Measurements from ENCODE around the gene HORMAD2.

Gene HORMAD2

DNA sequence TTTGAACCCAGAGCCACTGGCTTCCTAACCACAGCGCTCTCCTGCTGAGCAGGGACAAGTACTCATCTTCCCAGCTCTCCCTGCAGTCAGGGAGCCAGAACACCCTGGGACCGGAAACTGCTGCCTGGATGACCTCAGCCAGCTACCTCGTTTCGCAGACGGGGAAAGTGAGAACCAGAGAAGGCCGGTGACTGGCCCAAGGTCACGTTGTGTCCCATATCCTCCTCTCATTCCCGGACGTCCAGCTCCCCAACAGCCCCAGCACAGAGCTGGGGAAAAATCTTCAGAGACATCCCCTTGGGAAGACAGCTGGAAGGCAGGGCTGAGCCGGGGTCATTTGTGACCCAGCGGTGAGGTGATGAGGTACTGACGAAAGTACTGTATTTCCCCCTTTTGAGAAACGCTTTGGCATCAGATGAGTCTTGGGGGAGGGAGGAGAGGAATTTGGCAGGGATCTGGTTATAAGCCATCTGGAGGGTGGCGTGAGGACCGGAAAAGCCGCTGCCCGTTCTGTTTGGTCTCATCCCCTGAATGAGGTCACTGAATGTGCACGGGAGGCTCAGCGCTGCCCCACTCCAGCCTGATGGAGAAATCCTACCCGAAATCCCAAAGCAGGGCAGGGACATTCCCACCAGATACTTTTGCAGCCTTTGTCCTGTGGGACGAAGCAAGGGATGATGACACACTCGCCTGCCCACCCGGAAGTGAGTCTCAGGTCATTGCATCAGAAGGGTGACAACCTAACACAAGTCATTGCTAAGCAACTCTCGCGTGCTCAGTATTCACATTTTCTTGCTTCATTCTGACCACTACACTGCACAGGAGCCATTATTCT is 125.2 kb downstream of the HORMAD2 start:
- no peak overlapping the region for H3K4me3 ChIP-seq (ENCODE audit: low read depth, low read length)
- TF ChIP-seq MYC (IDR thresholded peaks at IDR 0.05; ENCODE audit: low read depth, low read length) (no peak), POLR2A (IDR thresholded peaks at IDR 0.05; ENCODE audit: extremely low read depth, insufficient read length) (no peak)
- TF ChIP-seq, protein P1, sequence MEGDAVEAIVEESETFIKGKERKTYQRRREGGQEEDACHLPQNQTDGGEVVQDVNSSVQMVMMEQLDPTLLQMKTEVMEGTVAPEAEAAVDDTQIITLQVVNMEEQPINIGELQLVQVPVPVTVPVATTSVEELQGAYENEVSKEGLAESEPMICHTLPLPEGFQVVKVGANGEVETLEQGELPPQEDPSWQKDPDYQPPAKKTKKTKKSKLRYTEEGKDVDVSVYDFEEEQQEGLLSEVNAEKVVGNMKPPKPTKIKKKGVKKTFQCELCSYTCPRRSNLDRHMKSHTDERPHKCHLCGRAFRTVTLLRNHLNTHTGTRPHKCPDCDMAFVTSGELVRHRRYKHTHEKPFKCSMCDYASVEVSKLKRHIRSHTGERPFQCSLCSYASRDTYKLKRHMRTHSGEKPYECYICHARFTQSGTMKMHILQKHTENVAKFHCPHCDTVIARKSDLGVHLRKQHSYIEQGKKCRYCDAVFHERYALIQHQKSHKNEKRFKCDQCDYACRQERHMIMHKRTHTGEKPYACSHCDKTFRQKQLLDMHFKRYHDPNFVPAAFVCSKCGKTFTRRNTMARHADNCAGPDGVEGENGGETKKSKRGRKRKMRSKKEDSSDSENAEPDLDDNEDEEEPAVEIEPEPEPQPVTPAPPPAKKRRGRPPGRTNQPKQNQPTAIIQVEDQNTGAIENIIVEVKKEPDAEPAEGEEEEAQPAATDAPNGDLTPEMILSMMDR (IDR thresholded peaks at IDR 0.05; ENCODE audit: low read depth, low read length), result no peak
- TF ChIP-seq, protein P2, sequence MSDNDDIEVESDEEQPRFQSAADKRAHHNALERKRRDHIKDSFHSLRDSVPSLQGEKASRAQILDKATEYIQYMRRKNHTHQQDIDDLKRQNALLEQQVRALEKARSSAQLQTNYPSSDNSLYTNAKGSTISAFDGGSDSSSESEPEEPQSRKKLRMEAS (IDR thresholded peaks at IDR 0.05; ENCODE audit: low read depth, low read length), result no peak
- DNase-seq (ENCODE audit: low read depth), result peak; percentile 82

DNA sequence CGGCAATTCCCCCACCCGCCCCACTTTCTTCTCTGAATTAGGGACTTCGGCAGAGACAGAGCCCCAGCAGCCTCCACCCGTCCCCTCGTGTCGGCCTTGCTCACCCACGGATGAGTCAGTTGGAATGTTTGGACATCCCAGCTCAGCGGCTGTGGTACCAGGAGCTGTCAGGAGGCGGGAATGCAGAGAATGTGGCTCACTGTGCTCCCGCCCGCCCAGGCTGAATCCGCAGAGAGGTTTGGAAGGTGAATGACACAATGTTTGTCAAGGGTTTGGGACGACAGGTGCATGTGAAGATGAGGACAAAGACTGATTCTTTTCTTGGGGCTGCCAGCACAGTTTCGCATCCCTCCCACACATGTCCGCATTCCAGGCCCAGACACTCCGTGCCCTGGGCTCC is 126.7 kb downstream of the HORMAD2 start:
- no peak overlapping the region for H3K4me3 ChIP-seq (ENCODE audit: low read depth, low read length)
- TF ChIP-seq MYC (IDR thresholded peaks at IDR 0.05; ENCODE audit: low read depth, low read length) (no peak), POLR2A (IDR thresholded peaks at IDR 0.05; ENCODE audit: extremely low read depth, insufficient read length) (no peak)
- TF ChIP-seq, protein P2 (IDR thresholded peaks at IDR 0.05; ENCODE audit: low read depth, low read length), result no peak
- TF ChIP-seq, protein P1 (IDR thresholded peaks at IDR 0.05; ENCODE audit: low read depth, low read length), result no peak
- no peak for DNase-seq (ENCODE audit: low read depth)

DNA sequence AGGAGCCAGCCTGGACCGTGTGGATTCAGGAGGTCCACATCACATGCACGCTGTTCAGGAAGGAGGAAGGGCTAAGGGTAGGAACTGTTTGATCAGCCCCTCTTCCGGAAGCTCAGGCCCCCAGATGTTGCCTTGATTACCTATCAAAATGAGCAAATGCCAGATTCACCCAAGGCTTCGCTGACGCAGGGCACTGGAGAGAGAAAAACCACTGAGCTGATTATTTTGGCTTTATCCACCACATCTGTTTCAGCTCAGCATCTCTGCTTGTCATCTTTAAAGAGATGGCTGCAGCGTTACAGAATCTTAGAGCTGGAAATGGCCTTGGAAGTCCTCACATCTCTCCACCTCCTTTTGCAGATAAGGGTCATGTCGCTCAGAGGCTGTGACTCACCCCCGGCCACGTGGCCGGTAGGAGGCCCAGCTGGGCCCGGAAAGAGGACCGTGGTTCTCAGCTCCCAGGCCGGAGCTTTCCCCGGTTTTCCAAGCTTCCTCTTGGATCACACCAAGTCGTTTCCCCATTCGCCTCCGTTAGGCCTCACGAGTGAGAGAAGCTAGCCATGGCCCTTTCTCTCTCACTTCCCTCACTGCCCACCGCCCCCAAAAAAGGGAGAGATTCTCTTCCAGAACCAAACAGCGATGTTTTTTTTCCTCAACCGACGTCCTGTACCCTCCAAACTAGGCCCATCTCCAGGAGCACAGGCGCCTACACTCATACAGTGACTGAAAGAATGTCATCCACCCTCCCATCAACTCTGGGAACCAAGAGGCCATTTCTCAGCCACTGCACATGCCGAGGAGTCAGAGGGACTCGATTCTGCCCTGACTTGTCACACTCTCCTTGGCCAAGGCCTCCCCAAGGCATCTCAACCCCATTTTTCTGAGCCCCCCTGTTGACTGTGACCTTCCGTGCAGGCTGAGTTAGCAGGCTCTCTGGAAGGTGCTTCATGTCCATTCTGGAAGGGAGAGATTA is 128.7 kb downstream of the HORMAD2 start:
- DNase-seq (ENCODE audit: low read depth), result no peak
- H3K4me3 ChIP-seq (ENCODE audit: low read depth, low read length), result no peak overlapping the region
- TF ChIP-seq, protein P2 (IDR thresholded peaks at IDR 0.05; ENCODE audit: low read depth, low read length), result no peak
- TF ChIP-seq, protein P1 (IDR thresholded peaks at IDR 0.05; ENCODE audit: low read depth, low read length), result no peak
- no peak for TF ChIP-seq MYC (IDR thresholded peaks at IDR 0.05; ENCODE audit: low read depth, low read length)
- TF ChIP-seq POLR2A (IDR thresholded peaks at IDR 0.05; ENCODE audit: extremely low read depth, insufficient read length), result no peak

DNA sequence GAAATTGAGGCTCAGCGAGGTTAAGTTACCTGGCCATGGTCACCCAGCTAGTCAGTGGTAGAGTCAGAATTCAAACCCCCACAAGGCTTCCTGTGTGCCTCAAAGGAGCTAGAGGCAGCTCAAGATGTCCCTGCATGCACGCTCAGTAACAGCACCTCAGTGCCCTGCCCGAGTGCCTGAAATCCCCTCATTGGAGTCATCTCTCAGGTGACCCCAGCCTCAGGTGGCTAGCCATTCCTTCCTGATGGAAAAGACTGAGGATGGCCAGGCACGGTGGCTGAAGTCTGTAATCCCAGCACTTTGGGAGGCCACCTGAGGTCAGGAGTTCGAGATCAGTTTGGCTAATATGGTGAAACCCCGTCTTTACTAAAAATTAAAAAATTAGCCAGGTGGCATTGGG is 129.4 kb downstream of the HORMAD2 start:
- no peak overlapping the region for H3K4me3 ChIP-seq (ENCODE audit: low read depth, low read length)
- TF ChIP-seq, protein P2 (IDR thresholded peaks at IDR 0.05; ENCODE audit: low read depth, low read length), result no peak
- TF ChIP-seq POLR2A (IDR thresholded peaks at IDR 0.05; ENCODE audit: extremely low read depth, insufficient read length) (no peak), MYC (IDR thresholded peaks at IDR 0.05; ENCODE audit: low read depth, low read length) (no peak)
- TF ChIP-seq, protein P1 (IDR thresholded peaks at IDR 0.05; ENCODE audit: low read depth, low read length), result no peak
- no peak for DNase-seq (ENCODE audit: low read depth)

DNA sequence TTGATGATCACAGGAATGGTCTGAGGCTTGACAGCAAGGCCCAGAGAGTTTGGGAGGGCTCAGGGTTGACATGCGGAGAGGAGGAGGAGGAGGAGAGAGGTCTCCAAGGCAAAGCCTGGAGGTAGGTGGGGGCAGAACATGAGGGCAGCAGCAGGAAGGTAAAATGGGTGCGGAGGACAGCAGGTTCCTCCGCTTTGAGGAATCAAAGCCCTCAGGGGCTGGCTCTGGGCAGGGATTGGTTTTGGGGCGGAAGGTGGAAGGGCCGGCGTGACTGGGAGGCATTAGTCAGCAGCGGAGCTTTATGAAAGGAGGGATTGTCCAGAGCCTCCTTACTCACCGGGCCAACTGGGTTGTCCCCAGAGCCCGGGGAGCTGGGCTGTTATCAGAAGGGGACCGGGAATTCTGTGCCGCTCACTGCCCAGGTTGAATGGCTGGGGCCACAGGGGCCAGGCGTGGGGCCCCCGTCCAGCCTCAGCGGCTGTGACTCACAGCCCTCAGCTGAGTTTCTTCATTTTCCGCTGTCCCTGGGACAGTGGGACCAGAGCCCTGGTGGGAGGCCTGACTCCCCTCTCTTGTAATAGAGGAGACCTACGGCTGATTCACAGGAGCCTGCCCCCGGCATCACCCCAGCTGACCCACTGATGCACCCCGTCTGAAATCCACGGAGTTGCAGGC is 130.1 kb downstream of the HORMAD2 start:
- TF ChIP-seq MYC (IDR thresholded peaks at IDR 0.05; ENCODE audit: low read depth, low read length), result no peak
- no peak for TF ChIP-seq POLR2A (IDR thresholded peaks at IDR 0.05; ENCODE audit: extremely low read depth, insufficient read length)
- TF ChIP-seq, protein P1 (IDR thresholded peaks at IDR 0.05; ENCODE audit: low read depth, low read length), result no peak
- TF ChIP-seq, protein P2 (IDR thresholded peaks at IDR 0.05; ENCODE audit: low read depth, low read length), result no peak
- peak; percentile 34 for DNase-seq (ENCODE audit: low read depth)
- no peak overlapping the region for H3K4me3 ChIP-seq (ENCODE audit: low read depth, low read length)

Measured in NB4 (cell line).